Right ventricle myocardium superior (tissue), 1 donor: ENCODE results near the gene SEMA4D. TPM values are rescaled to one million over a fixed set of nuclear protein-coding genes. Genes with fewer than 3 reads are reported as not detected.
A peak's percentile ranks its signal among the peaks of the same experiment; 100 is the strongest.
"Not testable (repeated sequence)": the region's sequence is repeated elsewhere in the genome, so short reads cannot be mapped to it uniquely, and the experiment has no call there.

ENCODE experiments used
- ATAC-seq: fragments of 200-7000 bp; cut with Tn5 transposase; one replicate; pipeline ENCODE4 v1.9.1; 2020; ENCODE audit warnings: mild to moderate bottlenecking; ENCODE audit not compliant: poor library complexity
- DNase-seq: peaks from one replicate; pipeline ENCODE4 v3.0.0-alpha.2; 2020
- intact Hi-C: fragments of 100-400 bp; cut with DNase I; formaldehyde crosslinking; loops from one replicate; pipeline ENCODE4 v1.11.2; 2022
- total RNA-seq: library from RNA; stranded (reverse); fragmentation: NEBNext Ultra II Directional; extraction: Animal tissue kit (Norgen Biotek cat#: 25700); gene quantifications from one replicate; pipeline ENCODE4 v1.2.1, GENCODE V29; 2021
- donor health status: DM: no; HTN: yes; CAD: no; lungs with severe emphysema.

Gene SEMA4D
- total RNA-seq, 1 donor from 2014 or later, result 18.7 TPM

DNA sequence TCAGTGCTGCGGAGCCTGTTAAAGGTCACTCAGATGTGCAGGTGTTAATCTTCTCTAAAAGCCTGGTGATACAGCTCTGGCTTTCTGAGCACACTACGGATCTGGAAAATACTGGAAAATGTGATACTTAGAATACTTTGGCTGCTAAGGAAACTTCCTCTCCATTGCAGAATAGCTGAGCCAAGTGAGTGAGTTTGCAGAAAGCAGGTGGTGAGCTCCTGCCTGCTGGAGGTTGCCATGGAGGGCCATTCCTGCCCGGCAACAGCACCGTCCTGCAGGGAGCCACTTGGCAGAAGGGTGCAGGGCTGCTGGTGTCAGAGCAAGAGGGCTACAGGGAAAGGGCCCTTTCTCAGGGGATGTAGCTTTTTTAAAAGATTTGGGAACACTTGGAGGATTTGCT is 138.9 kb downstream of the SEMA4D start:
- intact Hi-C loops, result no loop called here
- DNase-seq (no peak), ATAC-seq (peak; percentile 79)

DNA sequence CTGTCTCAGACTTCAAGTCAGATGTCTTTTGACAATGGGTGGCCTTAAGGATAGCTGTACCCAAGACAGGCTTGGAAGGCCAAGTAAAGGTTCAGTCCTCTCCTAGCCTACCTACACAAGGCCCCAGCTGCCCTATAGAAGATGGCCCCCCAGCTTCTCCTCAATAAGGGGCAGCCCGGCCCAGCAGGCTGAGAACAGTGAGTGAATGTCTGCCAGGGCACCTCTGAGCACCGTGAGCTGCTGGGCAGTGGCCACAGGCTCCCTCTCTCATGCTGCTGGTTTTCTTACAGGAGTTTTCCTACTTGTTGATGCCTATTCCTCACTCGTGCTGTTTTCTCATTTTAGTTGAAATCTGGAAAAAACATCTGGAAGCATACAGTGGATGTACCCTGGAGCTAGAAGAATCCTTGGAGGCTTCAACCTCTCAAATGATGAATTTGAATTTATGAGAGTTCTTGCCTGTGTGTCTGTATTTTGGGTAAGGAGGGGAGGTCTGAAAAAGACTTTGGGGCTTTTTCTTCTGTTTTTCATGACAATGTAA is 139.5 kb downstream of the SEMA4D start:
- no peak for ATAC-seq

DNA sequence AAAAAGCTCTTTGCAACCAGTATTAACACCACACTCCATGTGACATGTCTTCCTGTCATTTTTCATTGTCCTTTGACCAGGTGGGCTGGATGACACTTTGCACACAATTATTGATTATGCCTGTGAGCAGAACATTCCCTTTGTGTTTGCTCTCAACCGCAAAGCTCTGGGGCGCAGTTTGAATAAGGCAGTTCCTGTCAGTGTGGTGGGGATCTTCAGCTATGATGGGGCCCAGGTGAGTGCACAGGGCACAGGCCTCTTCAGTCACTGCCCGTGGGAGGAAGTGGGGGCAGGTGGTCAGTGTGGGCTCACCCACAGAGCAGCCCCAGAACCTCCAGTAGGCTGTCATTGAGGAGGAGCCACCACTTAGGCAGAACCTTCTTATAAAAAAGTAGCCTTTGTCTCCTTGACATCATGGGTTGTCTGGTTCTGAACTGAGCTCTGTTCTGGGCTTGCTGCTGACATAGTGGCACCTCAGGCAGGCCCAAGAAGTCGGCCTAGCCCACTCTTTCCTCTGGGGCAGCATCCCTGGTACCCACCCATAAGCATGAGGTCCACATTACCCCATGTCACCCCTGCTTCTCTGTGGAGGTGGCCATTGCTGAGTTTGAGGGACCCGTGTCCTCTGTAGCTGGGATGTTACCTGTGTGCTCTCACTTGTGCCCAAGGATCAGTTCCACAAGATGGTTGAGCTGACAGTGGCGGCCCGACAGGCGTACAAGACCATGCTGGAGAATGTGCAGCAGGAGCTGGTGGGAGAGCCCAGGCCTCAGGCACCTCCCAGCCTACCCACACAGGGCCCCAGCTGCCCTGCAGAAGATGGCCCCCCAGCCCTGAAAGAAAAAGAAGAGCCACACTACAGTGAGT is 140.3 kb downstream of the SEMA4D start:
- ATAC-seq (no peak), DNase-seq (no peak)
- intact Hi-C loops, result no loop called here

More for the DNA sequence above, 139.5 kb downstream of the SEMA4D start:
- intact Hi-C loops, result no loop called here
- no peak for DNase-seq

DNA sequence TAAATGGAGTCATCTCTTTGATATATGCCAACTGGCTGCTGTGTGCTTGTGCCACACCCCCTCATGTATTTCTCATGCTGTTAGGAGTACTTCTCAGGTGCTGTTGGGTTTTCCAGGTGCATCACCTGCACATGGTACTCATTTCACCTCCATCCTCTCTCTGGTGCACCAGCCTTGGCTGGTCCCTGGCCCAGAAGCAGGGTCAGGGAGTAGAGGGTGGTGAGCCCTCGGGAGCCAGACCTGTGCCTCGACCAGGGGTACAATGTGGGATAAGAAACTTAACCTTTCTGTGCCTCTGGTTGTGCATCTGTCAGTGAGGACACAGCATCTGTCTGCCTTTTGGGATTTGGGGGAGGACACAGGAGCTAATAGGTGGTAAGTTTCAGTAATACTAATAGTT is 141.1 kb downstream of the SEMA4D start:
- intact Hi-C loops, result no loop called here
- no peak for ATAC-seq
- DNase-seq, result no peak

DNA sequence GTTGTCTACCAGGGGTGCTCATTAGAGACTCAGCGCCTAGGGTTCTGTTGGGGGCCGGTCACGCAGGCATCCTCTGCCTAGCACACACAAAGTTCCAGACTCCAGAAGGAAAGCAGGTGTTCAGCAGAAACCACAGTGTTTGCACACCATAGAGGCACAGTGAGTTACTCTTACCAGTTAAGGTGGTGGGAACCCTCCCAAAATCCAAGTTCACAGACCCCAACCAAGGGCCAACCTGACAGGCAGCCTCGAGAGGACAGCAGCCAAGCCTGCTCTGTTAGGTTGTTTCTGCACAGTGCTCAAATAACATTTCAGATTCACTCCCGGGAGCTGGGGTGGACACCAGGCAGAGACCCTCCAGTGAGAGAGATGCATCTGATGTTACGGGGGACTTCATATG is 143.4 kb downstream of the SEMA4D start:
- ATAC-seq (no peak), DNase-seq (no peak)
- intact Hi-C loops, result no loop called here

DNA sequence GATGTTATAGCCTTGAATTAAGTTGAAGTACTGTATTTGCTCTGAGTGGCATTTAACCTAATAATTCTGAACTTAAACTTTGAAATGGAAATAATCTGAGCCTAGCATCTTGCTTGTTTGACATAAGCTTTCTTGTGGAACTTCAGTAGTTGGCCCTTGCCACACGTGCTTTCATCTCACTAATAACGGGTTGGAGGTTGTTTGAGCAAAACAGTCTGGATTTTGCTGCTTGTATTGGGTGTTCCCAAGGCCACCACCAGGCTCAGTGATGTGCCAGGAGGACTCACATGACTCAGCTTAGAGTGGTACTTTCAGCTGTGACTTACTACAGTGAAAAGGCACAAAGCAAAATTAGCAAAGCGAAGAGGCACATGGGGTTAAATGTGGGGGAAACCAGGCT is 143.9 kb downstream of the SEMA4D start:
- ATAC-seq (peak; percentile 47), DNase-seq (no peak)
- intact Hi-C loops, result no loop called here

DNA sequence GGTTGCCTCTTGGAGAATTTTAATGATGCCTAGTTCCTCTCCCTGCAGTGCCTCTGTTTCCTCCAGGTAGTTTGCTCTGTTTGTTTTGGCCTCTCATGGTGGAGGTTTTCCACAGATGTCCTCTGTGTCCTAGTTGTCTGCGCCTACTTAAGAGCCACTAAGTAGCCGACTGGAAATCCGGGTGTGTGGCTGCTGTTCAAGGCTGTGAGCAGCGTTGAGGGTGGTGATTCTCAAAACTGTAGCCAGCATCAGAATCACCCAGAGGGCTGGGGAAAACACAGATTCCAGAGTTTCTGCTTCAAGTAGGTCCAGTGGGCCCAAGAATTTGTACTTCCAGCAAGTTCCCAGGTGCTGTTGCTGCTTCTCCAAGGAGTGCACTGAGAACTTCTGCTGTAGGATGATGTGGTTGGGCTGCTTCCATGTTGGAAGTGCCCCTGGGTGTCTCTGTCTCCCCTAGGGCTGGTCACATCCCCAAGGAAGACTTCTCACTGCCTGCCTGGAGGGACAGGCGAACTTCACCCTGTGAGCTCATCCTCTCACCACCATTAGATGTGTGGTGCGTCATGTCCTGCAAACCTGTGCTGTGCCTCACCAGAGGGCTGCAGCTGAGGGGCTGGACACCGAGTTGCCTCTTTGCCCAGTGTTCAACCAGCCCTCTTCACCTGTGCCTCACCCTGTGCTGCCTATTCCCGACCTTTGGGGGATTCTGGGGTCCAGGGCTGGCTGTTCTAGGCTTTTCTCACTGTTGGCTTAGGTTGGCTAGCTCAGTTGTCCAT is 144.9 kb downstream of the SEMA4D start:
- no peak for DNase-seq
- intact Hi-C loops, result no loop called here
- ATAC-seq, result peak; percentile 50

DNA sequence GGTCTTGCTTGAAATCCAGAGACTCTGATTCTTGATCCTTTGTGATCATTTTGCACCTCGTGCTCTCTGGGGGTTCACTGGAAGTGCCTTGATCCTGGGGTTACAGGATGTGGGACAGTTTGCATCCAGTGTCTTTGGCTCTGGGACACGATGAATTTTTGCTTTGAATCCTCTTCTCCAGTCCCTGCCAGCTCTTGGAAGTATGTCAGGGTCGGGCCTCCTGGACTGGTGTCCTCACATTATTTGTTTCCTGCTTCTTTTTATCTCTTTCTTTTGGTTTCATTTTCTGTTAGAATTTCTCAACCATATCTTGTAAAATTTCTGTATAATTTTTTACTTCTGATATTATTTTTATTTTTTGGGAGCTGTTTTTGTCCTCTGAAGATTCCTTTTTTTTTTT is 145.5 kb downstream of the SEMA4D start:
- no peak for ATAC-seq

DNA sequence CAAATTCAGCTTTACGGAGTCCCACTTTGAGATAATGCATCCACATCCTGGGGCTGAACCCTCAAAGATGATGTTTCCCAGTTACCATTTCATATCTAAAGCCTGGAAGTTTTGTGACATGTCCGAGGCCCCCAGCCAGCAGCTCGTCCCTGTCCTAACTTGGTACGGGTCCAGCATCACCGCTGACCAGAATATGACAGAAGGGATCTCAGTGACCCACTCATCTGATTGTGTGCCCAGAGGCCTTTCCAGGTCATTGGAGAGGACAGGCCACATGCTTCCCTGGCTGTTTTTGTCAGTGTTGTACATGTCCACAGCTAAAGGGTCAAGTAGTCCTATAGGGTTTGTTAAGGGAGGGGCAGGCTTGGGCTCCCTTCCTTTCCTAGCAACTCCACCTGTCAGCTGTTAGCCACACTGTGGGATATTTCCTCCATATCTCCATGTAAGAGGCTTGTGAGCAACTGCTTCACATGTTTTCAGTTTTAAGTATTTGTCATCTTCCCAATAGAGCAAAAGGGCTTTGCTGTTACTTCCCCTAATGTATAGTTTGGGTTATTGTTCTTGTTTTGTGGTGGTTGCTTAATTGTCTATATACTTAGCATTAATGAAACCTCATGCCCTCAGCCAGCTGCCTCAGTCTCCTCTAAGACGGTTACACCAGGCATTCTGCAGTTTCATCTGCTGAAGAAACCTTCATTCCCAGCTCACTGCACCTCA is 146.2 kb downstream of the SEMA4D start:
- intact Hi-C loops, result no loop called here
- DNase-seq, result no peak
- peak; percentile 29 for ATAC-seq

More for the DNA sequence above, 145.5 kb downstream of the SEMA4D start:
- no peak for DNase-seq
- intact Hi-C loops, result no loop called here

DNA sequence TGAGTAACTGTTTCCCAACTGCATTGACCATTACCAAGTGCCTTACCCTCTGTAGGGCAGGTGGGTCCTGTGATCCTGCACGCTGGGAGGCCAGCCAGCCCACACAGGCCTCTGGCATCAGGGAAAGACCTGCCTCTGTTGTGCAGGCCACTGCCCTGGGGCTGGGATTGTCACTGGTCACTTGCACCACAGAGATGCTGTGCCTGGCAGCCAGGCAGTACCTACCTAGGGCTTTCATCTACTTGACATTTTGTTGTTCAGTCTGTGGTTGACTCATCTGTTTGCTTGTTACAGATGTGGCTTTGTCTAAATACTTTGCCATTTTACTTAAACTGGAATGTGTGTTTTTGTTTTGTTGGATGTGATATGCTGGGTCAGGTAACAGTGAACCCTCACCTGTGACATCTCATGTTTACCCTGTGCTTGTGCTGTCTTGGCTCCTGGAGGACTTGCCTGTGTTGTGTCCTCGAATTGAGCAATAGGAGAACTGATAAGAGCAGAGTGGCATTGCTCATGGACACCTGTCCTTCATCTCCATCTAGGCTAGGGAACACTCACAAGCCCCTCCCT is 146.8 kb downstream of the SEMA4D start:
- ATAC-seq, result peak; percentile 38
- intact Hi-C loops, result no loop called here
- DNase-seq, result no peak

DNA sequence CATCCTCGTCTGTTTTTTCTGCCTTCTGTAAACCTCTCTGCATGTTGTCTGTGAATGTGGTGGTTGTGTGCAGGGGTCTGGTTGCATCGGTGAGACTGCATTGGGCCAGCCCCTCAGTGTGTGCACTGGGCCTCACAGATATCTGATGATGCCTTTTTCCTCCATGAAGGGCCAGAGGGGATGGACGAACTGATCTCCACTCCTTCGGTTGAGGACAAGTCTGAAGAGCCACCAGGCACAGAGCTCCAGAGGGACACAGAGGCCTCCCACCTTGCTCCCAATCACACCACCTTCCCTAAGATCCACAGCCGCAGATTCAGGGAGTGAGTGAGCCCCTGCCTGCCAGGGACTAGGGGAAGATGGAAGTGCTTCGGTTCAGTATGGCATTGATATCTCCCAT is 148.3 kb downstream of the SEMA4D start:
- intact Hi-C loops, result no loop called here
- ATAC-seq, result no peak
- DNase-seq, result no peak

DNA sequence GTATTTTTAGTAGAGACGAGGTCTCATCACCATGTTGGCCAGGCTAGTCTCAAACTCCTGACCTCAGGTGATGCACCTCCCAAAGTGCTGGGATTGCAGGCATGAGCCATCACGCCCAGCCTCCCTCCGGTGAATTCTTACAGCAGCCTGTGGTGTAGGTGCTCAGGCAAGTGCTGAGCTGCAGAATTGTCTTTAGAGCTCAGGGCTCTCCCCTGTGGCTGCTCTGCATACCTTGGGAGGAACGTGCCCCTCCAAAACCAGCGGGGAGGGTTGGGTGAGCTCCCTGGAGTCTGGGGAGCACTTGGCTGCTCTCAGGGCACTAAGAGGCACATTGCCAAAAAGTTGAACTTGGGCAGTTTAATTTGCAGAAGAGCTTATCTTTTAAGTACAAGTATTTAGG is 150.3 kb downstream of the SEMA4D start:
- no peak for ATAC-seq
- intact Hi-C loops, result no loop called here
- DNase-seq, result no peak

DNA sequence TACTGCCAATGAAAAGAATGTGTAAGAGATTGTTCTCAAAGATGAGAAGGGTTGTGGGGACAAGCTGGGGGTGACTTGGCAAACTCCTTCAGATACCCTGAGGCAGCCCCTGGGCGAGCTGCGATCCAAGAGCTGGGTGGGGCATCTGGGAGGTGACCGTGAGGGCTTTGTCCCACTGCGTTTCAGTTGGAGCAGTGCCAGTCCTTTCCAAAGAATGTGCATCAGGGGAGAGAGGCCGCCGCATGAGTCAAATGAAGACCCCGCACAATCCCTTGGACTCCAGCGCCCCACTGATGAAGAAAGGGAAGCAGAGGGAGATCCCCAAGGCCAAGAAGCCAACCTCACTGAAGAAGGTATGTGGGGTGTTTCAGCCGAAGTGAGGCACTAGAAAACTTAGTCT is 151.2 kb downstream of the SEMA4D start:
- DNase-seq (no peak), ATAC-seq (no peak)
- intact Hi-C loops, result no loop called here

DNA sequence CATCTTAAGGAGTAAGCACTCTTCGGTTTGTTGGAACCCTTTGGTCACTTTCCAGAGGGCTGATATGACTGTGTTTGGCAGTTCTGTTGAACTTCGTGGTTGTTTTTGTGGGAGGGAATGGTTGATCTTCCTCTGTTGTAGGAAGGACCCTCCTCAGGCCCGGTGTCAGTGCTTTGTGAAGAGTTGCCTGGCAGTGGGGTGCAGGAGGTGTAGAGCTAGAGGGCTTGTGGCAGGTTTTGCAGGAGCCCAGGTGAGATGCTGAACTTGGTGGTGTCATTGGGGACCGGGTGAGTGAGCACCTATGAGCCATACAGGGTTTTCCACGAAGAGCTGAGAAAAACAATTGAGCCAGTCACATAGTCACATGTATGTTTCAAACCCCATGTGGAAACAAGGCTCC is 152.4 kb downstream of the SEMA4D start:
- ATAC-seq, result no peak
- intact Hi-C loops, result no loop called here
- no peak for DNase-seq

DNA sequence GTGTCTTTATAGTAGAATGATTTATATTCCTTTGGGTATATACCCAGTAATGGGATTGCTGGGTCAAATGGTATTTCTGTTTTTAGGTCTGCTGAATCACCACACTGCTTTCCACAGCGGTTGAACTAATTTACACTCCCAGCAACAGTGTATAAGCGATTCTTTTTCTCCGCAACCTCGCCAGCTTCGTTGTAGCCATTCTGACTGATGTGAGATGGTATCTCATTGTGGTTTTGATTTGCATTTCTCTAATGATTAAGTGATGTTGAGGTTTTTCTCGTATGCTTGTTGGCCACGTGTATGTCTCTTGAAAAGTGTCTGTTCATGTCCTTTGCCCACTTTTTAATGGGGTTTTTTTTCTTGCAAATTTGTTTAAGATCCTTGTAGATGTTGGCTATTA is 154.1 kb downstream of the SEMA4D start:
- ATAC-seq, intact Hi-C loops: not testable (repeated sequence)

DNA sequence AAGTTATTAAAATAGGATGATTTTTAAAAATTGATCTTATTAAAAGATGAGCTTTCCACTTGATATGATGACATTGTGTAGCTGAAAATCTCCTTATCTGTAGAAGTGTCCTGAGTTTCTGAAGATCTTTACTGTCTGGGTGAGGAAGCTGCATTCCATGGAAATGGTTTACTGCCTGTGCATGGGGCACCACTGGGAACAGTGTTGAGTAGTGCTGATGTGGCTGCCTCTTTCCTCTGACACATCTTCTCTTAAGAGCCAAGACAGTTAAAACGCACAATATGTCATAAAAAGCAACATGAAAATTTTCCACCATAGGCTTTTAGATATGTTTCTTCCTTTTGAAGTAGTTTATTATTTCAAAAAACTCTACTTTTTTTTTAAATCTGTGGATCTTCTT is 155.0 kb downstream of the SEMA4D start:
- DNase-seq, result no peak
- no peak for ATAC-seq
- intact Hi-C loops, result no loop called here

More for the DNA sequence above, 154.1 kb downstream of the SEMA4D start:
- DNase-seq, result not testable (repeated sequence)

DNA sequence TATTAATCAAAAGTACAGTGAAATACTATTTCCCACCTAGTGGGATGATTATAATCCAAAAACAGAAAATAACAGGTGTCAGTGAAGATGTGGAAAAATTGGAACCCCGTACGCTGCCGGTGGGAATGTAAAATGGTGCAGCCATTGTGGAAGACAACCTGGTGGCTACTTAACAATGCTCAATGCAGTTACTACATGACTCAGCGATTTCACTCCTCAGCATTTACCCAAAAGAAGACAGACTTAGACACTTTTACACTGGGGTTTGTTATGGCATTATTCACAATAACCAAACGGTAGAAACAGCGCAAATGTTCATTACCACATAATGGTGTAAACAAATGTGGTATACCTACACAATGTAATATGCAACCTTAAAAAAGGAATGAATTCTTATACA is 155.7 kb downstream of the SEMA4D start:
- intact Hi-C loops, result no loop called here
- ATAC-seq (no peak), DNase-seq (no peak)

DNA sequence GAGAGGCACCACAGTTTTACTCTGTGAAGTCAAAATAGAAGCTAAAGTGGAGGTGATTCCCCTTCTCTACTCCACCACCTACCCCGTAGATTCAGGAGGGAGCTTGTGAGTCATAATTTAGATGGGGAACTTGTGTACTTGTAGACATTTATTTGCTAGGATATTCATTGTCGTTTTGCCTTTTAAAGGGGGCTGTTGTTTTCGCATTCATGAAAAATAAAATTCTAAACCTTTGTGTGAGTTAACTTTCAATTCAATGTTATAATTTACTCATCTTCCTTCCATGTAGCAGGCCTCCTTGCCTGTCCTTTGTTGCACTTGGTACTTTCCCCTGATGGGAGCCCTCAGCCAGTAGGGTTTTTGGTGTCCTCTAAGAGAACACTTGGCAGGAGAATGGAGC is 157.6 kb downstream of the SEMA4D start:
- no peak for DNase-seq
- ATAC-seq, result no peak
- intact Hi-C loops, result no loop called here

DNA sequence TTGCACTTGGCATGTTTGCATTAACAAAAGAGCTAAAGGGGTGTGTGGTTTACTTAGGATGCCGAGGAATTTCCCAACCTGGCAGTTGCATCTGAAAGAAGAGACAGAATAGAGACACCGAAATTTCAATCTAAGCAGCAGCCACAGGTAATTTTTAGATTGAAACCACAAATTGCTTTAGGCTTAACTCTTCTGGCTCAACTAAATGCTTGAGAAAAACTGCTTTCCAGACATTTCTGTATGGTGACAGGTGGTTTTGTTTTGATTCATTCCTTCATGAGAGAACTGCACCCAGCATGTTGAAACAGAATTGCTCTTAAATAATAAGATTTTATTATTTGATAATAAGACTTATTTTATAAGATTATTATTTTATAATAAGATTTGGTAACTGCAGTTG is 158.1 kb downstream of the SEMA4D start:
- intact Hi-C loops, result no loop called here
- DNase-seq, result no peak
- ATAC-seq, result no peak
